GM21619 (cell line): Measurements from ENCODE around the gene TANC1.

Source experiments
- ATAC-seq: cut with Tn5 transposase; IDR thresholded peaks from one replicate; pipeline ENCODE4 v1.9.1; 2021; ENCODE audit not compliant: unreplicated experiment

The TANC1 gene

DNA sequence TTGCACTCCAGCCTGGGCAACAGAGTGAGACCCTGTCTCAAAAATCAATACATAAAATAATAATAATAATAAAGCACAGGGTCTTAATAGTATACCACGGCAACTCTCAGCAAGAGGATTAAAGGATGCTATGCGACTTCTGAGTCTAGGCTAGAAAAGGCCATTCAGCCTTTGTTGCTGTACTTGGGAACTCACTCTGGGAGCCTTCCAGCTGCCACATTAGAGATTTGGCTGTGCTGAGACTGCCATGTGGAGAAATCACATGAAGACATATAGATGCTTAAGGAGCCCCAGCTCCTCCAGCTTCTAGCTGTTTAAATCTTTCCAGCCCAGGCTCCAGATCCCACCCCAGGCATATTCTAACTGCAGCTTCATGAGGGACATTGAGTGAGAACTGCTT, 8.2 kb upstream of the TANC1 start:
- ATAC-seq, result no peak

DNA sequence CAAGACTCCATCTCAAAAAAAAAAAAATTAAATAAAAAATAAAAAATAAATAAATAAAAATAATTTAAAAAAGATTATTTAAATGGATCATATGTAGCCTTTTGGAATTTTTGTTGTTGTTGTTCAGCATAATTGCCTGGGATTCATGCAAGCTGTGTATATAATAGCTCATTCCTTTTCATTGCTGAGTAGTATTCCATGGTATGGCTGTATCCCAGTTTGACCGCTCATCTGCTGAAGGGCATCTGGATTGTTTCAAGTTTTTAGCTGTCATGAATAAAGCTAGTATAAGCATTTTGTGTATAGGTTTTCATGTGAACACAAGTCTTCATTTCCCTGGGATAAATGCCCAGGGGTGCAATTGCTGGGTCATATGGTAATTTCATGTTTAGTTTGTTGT, 6.4 kb upstream of the TANC1 start:
- no peak for ATAC-seq

DNA sequence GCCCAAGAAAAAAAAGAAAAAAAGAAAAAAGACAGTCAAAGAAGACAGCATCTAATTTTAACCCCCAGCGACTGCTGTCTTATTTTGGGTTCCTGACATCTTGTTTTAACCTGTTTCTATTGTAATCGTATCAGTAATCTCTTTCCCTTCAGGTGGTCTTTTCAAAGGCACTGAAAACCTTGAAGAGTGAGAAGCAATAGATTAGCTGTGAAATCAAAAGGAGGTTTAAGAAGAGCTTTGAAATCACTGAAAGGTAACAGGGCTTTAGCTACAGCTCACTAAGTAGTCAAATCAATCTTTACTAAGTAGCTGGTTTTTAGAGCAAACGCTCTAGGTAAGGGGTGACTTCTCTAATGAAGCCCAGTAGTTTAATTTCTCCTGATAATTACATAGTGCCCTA, 5.4 kb upstream of the TANC1 start:
- ATAC-seq, result no peak

DNA sequence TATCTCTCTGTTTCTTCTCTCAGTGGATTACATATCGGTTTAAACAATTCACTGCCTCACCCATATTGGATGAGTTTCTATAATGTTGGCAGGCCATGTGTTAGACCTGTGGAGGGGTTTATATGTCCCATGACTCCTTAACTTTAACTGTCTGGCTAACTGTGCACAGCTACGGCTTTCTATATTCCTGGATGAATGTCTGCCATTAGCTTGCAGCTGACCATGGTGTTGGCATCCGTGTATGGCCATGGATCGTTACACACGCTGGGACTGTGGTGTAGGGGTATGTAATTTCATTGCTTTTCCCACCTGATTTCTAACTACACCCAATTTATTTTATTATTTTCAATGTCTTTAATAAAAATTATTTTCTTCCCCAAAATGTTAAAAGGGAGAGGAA, 3.3 kb upstream of the TANC1 start:
- ATAC-seq, result no peak

DNA sequence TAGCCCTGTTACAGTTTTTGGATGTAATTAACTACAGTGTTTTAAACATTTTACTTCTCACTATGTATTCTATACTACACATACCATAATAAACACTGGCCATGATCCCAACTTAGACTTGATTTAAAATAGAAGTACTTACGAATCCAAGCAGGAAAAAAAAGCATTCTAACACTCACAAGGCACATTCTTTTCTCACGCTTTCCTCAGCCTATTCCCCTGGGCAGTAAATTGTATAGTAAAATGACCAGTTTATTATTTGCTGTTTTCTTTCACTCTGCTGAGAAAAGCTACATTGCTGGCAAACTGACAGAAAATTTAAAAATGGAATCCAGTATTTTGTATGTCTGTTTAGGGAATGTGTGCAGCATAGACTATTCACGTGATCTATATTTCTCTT, 2.8 kb upstream of the TANC1 start:
- no peak for ATAC-seq

DNA sequence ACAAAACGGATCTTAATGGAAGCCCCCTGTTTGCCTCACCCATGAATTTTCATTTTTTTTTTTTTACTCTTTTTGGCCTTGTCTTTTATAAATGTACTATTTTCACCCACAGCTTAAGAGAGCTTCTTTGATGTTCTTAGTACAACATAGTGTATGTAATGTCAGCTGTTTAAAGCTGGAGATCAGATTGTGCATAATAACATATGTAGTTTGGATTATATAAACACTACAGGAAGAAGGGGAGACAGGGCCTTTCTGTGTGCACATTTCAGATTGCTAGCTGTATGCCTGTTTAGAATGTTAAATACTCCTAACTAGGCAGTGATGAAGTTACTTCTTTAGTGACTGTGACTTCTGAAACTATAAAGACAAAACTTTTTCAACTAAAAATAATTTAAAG, 2.1 kb upstream of the TANC1 start:
- ATAC-seq, result no peak

DNA sequence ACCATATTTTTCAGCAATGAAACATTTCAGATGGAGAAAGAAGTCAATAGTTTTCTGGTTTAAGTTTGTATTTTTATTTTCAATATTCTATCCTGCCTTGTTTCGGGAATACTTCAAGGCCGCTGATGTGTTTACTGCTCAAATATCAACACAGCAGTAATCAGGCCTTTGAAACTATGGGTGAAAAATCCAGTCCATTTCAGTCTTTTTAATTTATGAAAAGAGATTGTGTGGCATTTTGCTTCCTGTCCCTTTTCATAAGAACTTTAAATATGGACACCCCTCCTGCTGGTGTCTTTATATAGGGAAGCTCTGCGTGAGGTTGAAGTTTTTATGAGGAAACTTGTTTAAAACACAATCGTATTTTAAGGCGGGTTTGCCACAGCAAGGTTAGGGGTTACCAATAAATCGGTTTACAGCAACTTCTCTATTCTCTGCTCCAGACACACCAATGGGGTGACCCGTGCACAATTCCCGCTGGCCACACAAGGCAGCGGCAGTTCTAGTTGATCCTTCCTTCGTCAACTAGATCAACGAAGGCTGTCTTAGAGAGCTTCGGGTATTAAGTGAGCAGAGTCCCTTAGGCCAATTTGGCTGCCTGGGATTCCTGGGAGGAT, 1.2 kb upstream of the TANC1 start:
- ATAC-seq, result no peak

DNA sequence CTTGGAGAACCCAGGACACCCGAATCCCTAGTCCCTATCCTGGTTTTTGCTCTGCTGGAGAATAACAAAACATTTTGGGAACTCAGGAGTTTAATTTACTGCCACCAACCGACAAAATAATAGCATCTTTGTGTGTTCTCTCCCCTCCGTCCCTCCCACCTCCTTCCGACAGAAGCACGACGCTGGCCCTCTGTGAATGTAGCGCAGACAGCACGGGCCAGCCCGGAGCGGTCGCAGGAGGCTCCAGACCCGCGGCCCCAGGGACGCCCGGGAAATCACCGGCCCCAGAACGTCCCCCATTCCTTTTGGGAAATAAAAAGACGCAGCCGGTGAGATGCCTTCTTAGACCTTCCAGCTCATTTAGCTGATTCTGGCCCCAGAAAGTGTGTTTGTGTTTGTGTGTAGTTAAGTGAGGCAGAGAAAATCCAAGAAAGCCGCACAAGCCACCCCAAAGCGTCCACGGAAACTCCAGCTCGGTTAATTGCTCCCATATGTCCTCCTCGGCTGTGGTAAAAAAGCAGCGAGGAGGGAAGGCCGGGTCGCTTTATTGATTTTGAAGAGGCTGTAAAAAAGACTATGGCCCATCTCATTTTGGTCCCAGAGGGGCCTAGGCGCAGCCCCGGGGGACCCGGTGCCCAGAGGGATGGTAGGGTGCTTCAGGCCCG, 577 bp upstream of the TANC1 start:
- no peak for ATAC-seq

DNA sequence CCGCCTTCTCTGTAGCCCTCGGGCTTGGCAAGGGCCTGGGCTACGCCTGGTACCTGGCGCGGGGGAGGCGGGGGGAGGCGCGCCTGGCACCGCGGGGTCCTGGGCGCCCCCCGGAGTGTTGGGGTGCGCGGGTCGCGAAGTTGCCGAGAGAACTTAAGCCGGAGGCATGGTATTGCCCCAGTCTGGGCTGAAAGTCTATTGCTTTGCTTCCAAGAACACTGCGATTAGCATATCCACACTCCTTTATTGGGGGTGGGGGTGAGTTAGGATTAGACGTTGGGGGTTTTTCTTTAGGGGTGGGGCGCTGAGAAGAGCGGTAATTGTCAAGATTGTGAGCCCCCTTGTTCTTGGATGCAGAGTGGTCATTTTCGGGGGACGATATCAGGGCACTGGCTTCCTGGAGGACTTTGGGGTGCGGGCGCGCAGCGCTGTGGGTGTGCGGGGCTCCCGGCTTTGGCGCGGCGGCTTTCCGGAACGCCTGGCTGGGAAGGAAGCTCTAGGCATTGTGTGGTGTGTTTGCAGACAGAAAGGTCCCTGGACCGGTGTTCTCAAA, 798 bp downstream of the TANC1 start:
- peak; percentile 22 for ATAC-seq

DNA sequence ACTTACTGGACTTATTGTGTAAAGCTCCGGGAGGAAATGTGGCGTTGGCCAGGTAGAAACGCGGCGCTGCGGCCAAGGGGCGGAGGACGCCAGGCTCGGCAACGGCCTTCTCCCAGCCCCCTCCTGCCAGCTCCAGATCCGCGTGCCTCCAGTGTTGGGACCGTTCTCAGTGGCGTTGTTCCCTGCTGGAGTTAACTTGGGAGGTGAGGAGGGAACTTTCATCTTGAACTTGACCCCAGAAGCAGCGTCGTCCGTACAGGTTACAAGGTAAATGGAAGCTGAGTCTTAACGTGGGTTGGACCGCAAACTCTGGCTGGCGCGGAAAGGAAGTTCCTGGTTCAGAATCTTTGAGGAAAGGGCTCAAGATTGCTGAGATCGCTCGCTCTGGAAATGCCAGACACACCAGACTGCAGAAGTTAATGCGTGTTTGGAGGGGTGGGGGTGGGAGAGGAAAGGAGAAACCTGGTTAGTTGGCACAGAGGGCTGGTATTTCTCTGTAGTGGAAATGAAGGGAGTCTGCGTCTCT, 1.3 kb downstream of the TANC1 start:
- no peak for ATAC-seq

DNA sequence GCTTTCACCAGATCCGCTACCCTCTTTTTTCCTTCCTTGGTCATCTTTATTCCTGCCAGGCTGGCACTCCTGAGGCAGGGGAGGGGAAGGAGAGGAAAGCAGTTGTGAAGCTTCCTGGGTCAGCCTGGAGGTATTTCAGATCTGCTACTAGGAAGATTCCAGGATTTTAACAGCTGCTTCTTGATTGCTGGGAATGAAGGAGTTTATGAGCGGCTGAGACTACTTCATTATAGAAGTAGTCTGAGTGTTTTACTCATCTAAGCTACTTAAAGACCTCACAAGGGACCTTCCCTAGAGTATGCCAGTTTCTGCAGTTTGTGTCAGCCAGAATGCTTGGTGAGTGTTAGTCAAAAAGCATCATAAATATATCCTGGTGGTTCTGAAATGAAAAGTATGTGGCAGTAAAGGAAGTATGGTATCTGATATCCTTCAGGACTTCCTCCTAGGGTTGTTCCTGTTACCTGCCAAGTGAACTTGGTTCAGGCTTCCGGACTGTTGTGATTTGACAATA, 1.9 kb downstream of the TANC1 start:
- ATAC-seq, result no peak

DNA sequence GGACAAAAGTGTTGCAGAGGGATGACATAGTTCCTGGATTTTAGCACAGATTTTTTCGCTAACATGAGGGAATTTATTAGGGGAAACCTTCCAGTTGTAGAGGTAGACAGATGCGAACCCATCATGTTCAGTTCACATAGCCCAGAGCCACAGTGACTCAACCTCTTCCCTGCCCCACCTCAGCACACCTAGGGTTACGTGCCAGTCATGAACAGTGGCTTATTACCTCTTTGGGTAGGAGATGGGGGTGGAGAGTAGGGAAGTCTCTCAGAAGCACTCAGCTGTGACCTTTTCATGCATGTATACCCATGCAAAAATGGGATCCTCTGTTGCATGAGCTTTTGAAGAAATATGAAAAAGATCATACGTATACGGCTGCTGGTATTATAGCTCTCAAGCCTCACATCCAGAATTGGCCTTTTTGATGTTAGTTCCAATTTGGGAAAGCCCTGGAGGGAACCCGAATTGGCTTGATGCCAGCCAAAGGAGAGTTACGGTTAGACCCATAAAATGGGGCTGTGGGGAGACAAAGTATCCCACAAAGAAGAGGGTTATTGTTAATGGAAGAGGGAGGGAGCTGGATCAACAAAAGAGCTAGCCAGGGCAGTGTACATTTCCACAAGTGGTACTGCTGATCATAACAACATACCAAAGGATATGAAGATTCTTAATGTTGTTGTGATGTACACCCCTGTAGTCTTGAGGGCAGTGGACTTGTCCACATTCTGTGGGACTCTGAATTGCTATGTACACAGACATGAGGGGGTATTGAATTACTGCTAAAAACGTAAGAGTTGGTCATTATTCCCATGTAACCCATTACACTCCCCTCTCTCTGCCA, 4.9 kb downstream of the TANC1 start:
- ATAC-seq, result no peak

DNA sequence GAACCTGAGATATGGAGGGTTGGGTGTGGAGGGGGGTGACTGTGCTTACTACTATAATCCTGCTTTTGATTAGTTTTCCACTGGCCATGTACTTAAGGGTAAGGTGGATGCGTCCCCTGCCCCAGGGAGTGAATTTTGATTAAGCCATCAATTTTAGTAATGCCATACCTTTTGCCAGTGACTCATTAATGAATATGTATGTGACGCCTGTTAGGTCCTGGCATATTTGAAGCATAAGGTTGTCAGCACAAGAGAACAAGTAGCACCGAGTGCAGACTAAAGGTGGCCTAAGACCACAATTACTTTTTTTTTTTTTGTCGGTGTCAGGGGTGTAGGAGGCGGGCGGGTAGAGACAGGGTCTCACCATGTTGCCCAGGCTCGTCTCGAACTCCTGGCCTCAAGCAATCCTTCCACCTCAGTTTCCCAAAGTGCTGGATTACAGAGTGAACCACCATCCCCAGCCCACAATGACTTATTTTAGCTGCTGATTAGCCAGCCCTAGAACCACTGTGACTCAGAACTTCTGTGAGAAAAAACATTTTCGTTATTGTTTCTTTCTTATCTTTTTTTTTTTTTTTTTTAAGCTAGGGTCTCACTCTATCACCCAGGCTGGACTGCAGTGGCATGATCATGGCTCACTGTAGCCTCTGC, 7.0 kb downstream of the TANC1 start:
- no peak for ATAC-seq

DNA sequence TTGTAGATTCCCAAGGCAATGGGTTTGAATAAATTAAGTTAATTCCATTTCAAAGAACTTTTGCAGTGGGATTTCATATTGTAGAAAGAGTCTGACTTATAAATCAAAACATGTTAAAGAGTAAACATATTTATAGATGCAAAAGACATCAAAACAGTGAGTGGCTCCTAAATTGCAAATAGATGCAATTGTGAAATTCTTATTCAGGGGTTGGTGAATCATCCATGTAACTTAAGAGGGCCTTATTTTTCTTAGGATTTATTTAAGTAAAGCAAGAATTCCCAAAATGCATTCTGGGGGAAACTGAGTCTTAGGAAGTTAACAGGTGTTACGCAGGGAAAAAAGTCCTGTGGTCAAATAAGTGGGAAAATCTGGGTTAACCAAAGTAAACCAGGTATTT, 11.3 kb downstream of the TANC1 start:
- no peak for ATAC-seq

DNA sequence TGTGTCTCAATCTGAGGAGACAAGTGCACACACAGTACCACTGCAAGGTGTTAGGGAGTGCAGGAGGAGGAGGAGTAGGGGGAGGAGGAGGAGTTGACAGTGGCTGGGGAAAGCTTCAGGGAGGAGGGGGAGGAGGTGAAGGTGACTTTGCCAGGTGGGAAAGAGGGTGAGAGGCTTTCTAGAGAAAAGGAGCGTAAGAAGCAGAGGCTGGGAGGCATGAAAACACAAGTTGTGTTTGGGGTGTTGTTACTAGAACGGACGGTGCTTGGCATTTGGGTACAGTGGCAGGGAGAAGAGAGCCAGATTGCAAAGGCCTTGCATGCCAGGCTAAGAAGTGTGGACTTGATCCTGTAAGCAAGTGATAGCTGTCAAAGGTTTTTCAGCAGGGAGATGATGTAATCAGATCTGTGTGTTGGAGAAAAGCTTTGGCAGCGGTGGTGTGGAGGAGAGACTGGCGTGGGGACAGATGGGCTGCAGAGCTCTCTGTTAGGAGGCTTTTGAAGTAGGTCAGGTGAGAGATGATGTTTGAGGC, 16.2 kb downstream of the TANC1 start:
- ATAC-seq, result no peak

DNA sequence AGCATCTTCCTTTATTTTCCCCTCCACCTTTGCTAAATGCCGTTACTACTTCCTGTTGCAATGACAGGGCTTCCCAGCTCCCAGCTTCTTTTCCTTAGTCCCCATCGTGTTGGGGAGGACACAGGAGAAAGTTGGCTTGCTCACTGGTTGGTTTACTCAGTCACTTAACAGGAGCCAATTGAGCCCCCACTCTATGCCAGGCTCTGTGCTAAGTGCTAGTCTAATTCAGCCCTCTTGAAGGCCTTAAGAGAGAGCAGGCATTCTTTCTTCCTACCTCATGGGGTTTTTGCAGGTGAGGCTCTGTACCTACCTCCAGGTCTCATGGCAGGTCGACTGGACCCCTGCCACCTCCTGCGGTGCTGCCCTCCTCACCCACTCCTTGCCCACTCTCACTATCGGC, 20.1 kb downstream of the TANC1 start:
- ATAC-seq, result no peak

DNA sequence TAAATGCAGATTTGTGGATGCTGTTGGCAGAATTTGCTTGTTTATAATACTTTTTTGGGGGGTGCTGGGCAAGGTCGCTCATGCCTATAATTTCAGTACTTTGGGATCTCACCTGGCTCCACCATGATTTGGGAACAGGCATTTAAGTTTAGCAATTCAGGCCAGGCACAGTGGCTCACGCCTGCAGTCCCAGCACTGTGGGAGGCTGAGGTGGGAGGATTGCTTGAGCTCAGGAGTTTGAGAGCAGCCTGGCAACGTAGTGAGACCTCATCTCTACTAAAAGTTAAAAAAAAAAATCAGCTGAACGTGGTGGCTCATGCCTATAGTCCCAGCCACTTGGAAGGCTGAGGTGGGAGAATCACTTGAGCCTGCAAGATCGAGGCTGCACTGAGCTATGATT, 20.7 kb downstream of the TANC1 start:
- ATAC-seq, result no peak

DNA sequence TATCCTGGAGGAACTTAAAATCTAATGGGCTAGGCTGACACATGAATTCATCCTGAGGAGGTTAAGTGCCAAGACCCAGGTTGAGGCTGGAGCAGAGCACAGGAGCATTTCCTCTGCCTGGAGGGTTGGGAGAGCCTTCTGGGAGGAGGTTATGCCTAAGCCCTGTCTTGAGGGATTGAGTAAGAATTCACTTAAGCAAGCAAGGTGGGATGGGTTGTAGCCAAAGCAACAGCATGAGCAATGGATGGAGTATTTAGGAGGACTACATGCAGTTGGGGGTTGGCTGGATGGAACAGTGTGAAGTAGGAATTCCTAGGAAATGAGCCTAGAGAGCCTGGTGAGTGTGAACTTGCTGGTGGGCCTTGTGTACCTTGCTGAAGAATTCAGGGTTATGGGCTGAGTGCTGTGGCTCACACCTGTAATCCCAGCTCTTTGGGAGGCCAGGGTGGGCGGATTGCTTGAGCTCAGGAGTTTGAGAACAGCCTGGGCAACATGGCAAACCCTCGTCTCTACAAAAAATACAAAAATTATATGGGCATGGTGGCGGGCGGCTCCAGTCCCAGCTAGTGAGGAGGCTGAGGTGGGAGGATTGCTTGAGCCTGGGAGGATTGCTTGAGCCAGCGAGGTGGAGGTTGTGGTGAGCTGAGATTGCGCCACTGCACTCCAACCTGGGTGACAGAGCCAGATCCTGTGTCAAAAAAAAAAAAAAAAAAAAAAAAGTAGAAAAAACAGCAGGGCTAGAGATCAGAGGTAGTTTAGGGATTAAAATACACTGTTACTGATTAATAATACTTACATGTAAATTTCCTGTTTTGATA, 22.2 kb downstream of the TANC1 start:
- ATAC-seq, result no peak

DNA sequence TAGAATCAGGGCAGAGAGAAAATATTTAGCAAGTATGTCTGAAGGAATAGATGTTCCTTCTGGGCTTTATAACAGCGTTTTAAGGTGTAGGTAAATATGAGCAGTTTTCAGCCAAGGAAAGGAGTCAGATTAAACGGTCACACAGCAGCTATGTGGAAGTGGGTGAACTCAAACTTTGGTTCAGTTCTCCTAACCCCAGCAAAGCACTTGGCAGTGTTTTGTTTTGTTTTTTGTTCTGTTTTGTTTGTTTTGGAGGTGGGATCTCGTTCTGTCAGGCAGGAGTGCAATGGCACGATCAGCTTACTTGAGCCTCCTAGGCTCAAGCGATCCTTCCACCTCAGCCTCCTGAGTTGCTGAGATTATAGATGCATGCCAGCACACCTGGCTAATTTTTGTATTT, 24.6 kb downstream of the TANC1 start:
- no peak for ATAC-seq
